NCI-H187 treated with DMSO at 0.1 percent for 48 hours (cell line): ENCODE measurements around the gene SH3BP1.

Source experiments
- DNase-seq: peaks from one replicate; lab custom pipeline; 2025; lab: John Stamatoyannopoulos, UW

The SH3BP1 gene

GRCh38 chr22:37616201-37617083, 23.0 kb upstream of the SH3BP1 start:
- DNase-seq: no peak

- DNase-seq: no peak
These were observed 22.0 kb upstream of the SH3BP1 start for GRCh38 chr22:37617431-37617830.

GRCh38 chr22:37618072-37618656, 21.3 kb upstream of the SH3BP1 start:
- DNase-seq: no peak

GRCh38 chr22:37618674-37619073, 20.8 kb upstream of the SH3BP1 start:
- DNase-seq: no peak

GRCh38 chr22:37619991-37620390, 19.5 kb upstream of the SH3BP1 start:
- no peak for DNase-seq

GRCh38 chr22:37621352-37621860, 18.1 kb upstream of the SH3BP1 start:
- DNase-seq: no peak

GRCh38 chr22:37623075-37624016, 16.1 kb upstream of the SH3BP1 start:
- no peak for DNase-seq

GRCh38 chr22:37624017-37624365, 15.5 kb upstream of the SH3BP1 start:
- DNase-seq: no peak

GRCh38 chr22:37624876-37625275, 14.6 kb upstream of the SH3BP1 start:
- DNase-seq: no peak

GRCh38 chr22:37625737-37626136, 13.7 kb upstream of the SH3BP1 start:
- no peak for DNase-seq

GRCh38 chr22:37626144-37626543, 13.3 kb upstream of the SH3BP1 start:
- DNase-seq: no peak

- no peak for DNase-seq
These were observed 12.9 kb upstream of the SH3BP1 start for GRCh38 chr22:37626556-37627075.

- no peak for DNase-seq
These were observed 12.3 kb upstream of the SH3BP1 start for GRCh38 chr22:37627121-37627520.

GRCh38 chr22:37627545-37627944, 11.9 kb upstream of the SH3BP1 start:
- DNase-seq: no peak

GRCh38 chr22:37628830-37629229, 10.6 kb upstream of the SH3BP1 start:
- no peak for DNase-seq

- no peak for DNase-seq
These were observed 9.5 kb upstream of the SH3BP1 start for GRCh38 chr22:37629928-37630327.

GRCh38 chr22:37630839-37631435, 8.5 kb upstream of the SH3BP1 start:
- no peak for DNase-seq

- DNase-seq: no peak
These were observed 7.9 kb upstream of the SH3BP1 start for GRCh38 chr22:37631448-37632173.

- DNase-seq: no peak
These were observed 7.0 kb upstream of the SH3BP1 start for GRCh38 chr22:37632174-37633088.

- DNase-seq: no peak
These were observed 6.3 kb upstream of the SH3BP1 start for GRCh38 chr22:37633089-37633624.
